Tibial nerve (tissue), 3 donors: ENCODE results near the gene CHMP1B.

Experiments used
- CTCF ChIP-seq, 5 experiments: fragments of 200-600 bp in 3 of 5; fragments of 450-650 bp in 2 of 5; sonication (generic) in 3 of 5; IDR thresholded peaks; one replicate each; pipeline ENCODE4 v1.5.1; 2016 to 2019; ENCODE audit warnings: antibody characterized with exemption in 5 of 5, mild to moderate bottlenecking in 3 of 5, moderate library complexity in 2 of 5
- POLR2A ChIP-seq, 2 donors: fragments of 450-650 bp; IDR thresholded peaks; one replicate each; pipeline ENCODE4 v1.6.1; 2017; ENCODE audit warnings: antibody characterized with exemption in 2 of 2, mild to moderate bottlenecking in 2 of 2, moderate library complexity in 2 of 2

DNA sequence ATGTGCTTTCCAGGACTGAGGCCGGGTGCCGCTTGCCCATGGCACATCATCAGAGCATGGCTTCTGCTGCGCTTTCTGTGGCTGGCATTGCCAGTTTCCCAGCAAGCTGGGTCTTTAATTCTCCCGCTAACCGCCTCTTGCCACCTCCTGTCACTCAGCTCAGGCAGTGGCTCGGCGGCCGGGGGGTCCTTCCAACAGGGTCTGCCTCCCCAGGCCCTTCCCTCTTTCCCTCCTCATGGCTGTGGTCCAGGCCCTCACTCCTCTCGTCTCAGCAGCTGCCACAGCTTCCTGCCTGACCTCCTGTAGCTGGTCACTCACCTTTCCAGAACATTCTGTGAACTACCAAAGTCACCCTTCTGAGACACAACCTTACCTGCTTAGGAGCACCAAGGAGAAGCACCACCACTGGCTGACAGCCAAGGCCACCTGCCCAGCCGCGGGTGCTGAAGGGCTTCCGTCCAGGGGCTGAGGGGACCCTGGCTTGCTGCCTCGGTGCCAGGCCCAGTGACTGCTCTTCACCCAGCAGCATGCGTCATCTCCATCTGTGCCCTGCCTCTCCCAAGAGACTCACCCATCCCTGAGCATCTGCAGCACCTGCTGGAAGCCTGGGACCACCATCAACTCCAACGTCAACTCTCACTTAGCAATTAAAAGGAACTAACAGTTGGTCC lies 22.6 kb downstream of the CHMP1B start:
- TF ChIP-seq CTCF (IDR thresholded peaks at IDR 0.05) (no peak), POLR2A (IDR thresholded peaks at IDR 0.05) (no peak)
